ENCODE data around the gene TAF13. TPM values are rescaled to one million over a fixed set of nuclear protein-coding genes. Genes with fewer than 3 reads are reported as not detected.

TAF13 gene
- total RNA-seq, 2 donors from 2014 or later = 46.7 to 66.2 TPM

DNA sequence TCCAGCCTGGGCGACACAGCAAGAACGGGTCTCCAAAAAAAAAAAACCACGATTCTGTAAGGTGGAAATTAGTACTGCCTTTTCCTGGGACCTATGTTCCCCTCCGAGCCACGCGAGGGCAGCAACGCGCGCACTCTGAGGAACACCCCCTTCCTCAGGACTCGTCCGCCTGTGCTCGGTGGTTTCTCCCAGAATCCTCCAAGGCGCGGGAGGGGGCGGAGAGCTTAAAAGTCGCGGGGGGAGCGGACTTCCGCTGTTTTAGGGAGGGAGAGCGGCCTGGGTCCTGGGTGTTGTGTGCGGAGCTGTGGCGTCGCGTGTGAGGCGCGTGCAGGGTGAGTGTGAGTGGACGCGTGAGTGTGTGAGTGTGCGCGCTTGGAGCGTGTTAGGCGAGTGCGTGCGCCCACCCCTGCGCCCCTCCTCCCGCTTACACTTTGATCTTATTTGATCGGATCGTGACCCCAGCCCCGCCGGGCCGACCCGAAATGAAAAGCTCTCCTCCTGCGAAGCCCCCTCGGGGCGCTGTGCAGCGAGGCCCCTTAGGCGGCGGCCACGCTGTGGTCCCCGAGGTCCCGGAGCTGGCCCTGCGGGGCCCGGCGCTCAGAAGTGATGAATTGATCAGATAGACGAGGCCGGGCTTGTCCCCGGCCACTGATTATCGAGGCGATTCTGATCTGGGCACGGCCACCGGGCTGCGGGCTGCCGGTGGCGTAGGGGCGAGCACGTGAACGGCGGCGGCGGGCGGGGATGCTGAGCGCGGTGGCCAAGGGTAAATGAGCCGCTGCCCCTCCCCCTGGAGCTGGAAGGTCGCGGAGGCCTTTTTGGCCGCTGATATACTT lies 24.4 kb upstream of the TAF13 start:
- DNase-seq (ENCODE audit: low spot score) = peak; percentile 90
- TF ChIP-seq, protein P1, sequence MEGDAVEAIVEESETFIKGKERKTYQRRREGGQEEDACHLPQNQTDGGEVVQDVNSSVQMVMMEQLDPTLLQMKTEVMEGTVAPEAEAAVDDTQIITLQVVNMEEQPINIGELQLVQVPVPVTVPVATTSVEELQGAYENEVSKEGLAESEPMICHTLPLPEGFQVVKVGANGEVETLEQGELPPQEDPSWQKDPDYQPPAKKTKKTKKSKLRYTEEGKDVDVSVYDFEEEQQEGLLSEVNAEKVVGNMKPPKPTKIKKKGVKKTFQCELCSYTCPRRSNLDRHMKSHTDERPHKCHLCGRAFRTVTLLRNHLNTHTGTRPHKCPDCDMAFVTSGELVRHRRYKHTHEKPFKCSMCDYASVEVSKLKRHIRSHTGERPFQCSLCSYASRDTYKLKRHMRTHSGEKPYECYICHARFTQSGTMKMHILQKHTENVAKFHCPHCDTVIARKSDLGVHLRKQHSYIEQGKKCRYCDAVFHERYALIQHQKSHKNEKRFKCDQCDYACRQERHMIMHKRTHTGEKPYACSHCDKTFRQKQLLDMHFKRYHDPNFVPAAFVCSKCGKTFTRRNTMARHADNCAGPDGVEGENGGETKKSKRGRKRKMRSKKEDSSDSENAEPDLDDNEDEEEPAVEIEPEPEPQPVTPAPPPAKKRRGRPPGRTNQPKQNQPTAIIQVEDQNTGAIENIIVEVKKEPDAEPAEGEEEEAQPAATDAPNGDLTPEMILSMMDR (IDR thresholded peaks at IDR 0.05) = peak; percentile 73

DNA sequence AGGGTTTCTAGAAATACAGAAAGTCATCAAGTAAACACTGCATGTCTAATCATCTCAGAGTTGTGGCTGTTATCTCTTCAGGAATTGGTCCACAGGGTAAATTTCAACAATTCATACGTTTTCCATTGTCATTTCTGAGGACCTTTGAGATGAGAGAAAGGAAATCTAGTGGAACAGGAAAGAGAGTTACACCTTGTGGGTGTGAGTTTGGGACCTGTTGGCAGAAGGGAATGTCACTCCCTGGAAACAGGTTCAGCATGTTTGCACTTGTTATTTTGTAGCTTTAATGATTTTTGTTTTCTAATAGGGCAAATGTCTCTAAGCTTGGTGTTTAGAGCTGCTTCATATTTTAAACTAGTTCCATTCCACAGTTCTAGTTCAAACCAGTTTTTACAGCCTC lies 20.3 kb upstream of the TAF13 start:
- DNase-seq (ENCODE audit: low spot score) (no peak), ATAC-seq (ENCODE audit: insufficient number of reproducible peaks, low FRiP score, low read depth) (no peak)
- Histone ChIP-seq H3K27me3 (replicated peaks; ENCODE audit: insufficient read depth) (no peaks in the 10 kb centered on the region), H3K4me1 (ENCODE audit: control insufficient read depth in 1 of 2, low read depth in 2 of 2) (peaks cover 17 to 20% of the 10 kb centered on the region in 2 donors), H3K36me3 (peaks cover 9% of the 10 kb centered on the region), H3K4me3 (no peak overlapping the region), H3K9me3 (no peaks in the 10 kb centered on the region), H3K27ac (no peak overlapping the region)
- TF ChIP-seq, protein P1 (IDR thresholded peaks at IDR 0.05) = no peak

More for the DNA sequence above, 24.4 kb upstream of the TAF13 start:
- Histone ChIP-seq H3K27me3 (replicated peaks; ENCODE audit: insufficient read depth) (no peaks in the 10 kb centered on the region), H3K4me3 (peak overlapping the region; percentile 97), H3K36me3 (no peaks in the 10 kb centered on the region), H3K27ac (peak overlapping the region; percentile 89 to 94), H3K4me1 (ENCODE audit: control insufficient read depth in 1 of 2, low read depth in 2 of 2) (peaks cover 0 to 3% of the 10 kb centered on the region in 2 donors), H3K9me3 (no peaks in the 10 kb centered on the region)
- ATAC-seq (ENCODE audit: insufficient number of reproducible peaks, low FRiP score, low read depth) = peak; percentile 97

DNA sequence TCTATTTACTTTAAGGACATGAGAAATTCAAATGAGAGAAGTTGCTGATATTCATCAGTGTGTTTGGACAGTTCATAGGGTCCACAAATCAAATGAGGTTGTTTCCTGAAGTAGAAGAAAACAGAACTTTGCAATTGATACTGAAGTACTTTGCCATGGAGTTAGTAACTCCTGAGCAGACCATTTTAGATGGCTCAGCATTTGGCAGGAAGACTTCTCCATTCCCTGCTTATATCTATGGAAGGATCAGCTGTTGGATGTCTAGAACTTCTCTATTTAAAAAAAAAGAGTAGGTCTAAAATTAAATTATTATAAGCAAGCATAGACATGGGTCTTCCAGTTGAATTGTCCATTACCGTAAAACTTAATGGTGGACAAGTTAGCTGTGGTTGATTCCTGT lies 19.8 kb upstream of the TAF13 start:
- peaks cover 9% of the 10 kb centered on the region for H3K36me3 ChIP-seq
- H3K4me1 ChIP-seq (ENCODE audit: control insufficient read depth in 1 of 2, low read depth in 2 of 2) = peaks cover 17 to 20% of the 10 kb centered on the region in 2 donors
- H3K4me3 ChIP-seq = no peak overlapping the region
- TF ChIP-seq, protein P1 (IDR thresholded peaks at IDR 0.05) = no peak
- ATAC-seq (ENCODE audit: insufficient number of reproducible peaks, low FRiP score, low read depth) (no peak), DNase-seq (ENCODE audit: low spot score) (no peak)
- no peaks in the 10 kb centered on the region for H3K27me3 ChIP-seq (replicated peaks; ENCODE audit: insufficient read depth)
- H3K27ac ChIP-seq = no peak overlapping the region
- H3K9me3 ChIP-seq = no peaks in the 10 kb centered on the region

DNA sequence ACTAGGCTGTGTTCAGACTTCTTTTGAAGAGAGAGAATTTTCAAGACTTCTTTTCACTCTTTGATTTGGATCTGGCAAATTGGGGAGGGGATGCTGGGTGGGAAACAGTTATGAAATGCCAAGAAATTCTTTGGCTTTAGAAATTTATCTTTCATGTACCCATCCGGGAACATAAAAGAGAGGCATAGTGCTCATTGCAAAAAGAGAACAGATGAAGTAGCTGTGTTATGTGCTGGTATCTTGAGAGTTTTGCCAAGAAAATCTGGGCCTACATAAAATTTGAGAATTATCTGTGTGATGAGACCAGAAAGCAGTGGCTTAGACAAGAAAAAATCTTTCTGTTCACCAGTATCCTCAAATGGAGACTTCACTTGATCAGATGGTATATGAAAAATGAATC lies 19.1 kb upstream of the TAF13 start:
- Histone ChIP-seq H3K36me3 (peaks cover 9% of the 10 kb centered on the region), H3K27ac (no peak overlapping the region), H3K4me3 (no peak overlapping the region), H3K27me3 (replicated peaks; ENCODE audit: insufficient read depth) (no peaks in the 10 kb centered on the region), H3K4me1 (ENCODE audit: control insufficient read depth in 1 of 2, low read depth in 2 of 2) (peaks cover 19 to 23% of the 10 kb centered on the region in 2 donors), H3K9me3 (no peaks in the 10 kb centered on the region)
- ATAC-seq (ENCODE audit: insufficient number of reproducible peaks, low FRiP score, low read depth) (no peak), DNase-seq (ENCODE audit: low spot score) (no peak)
- TF ChIP-seq, protein P1 (IDR thresholded peaks at IDR 0.05) = no peak

DNA sequence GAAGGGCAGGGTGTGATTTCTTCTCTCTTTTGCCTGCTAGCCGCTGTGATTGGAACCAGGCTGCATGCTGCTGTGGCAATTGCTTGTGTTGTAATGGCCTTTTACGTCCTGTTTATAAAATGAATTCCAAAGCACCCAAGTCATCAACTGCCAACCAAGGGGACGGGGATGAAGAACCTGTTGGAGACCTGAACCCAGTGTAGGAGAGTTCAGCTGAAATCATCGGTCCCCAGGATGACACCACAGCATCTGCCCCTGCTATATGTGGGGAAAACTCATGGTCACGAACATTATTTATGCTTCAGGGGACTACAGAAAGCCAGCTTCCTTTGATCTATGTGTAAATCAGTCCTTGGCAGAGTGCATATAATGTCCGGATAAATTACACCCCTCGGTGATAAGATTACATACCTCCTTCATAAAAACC lies 18.6 kb upstream of the TAF13 start:
- Histone ChIP-seq H3K4me3 (no peak overlapping the region), H3K9me3 (no peaks in the 10 kb centered on the region), H3K36me3 (peaks cover 9% of the 10 kb centered on the region), H3K27ac (no peak overlapping the region), H3K27me3 (replicated peaks; ENCODE audit: insufficient read depth) (no peaks in the 10 kb centered on the region), H3K4me1 (ENCODE audit: control insufficient read depth in 1 of 2, low read depth in 2 of 2) (peaks cover 20 to 28% of the 10 kb centered on the region in 2 donors)
- TF ChIP-seq, protein P1 (IDR thresholded peaks at IDR 0.05) = no peak
- no peak for ATAC-seq (ENCODE audit: insufficient number of reproducible peaks, low FRiP score, low read depth)
- DNase-seq (ENCODE audit: low spot score) = no peak

All from thoracic aorta (tissue), 2 donors.